CD4-positive, alpha-beta T cell (primary cell): Measurements from ENCODE around the gene CDC5L. TPM values are rescaled to one million over a fixed set of nuclear protein-coding genes. Genes with fewer than 3 reads are reported as not detected.

ENCODE experiments used
- ATAC-seq: fragments of 200-7000 bp; cut with Tn5 transposase; one replicate; pipeline ENCODE4 v1.10.0; 2022; ENCODE audit warnings: mild to moderate bottlenecking; ENCODE audit not compliant: poor library complexity
- CTCF ChIA-PET: fragments of 350-600 bp; sonication (Branson Sonifier 250); formaldehyde crosslinking; loops from one replicate; lab custom pipeline; 2021; ENCODE audit warnings: antibody characterized with exemption, inconsistent platforms; lab: Charles Lee
- POLR2A ChIA-PET: fragments of 350-600 bp; sonication (Branson Sonifier 250); formaldehyde crosslinking; loops from one replicate; lab custom pipeline; 2021; ENCODE audit warnings: antibody characterized with exemption, inconsistent platforms; lab: Charles Lee
- DNase-seq, 14 experiments: peaks; one replicate each; pipeline ENCODE4 v3.0.0-alpha.2; 2013 to 2020; ENCODE audit warnings: mixed read lengths in 2 of 14
- H3K27ac ChIP-seq, 2 donors: one replicate each; pipeline versions ENCODE4 v1.5.1 to v1.7.0; 2013; ENCODE audit warnings: low read length in 2 of 2, low read depth in 1 of 2, mild to moderate bottlenecking in 1 of 2
- H3K27me3 ChIP-seq, 2 experiments: 1 replicate in 1 of 2; 2 replicates in 1 of 2; pipeline versions ENCODE4 v1.6.1 to v1.7.0; 2013; ENCODE audit warnings: low read length in 2 of 2, control low read depth in 1 of 2, mild to moderate bottlenecking in 1 of 2, moderate library complexity in 1 of 2; ENCODE audit not compliant: insufficient read depth in 2 of 2, control insufficient read depth in 1 of 2
- H3K36me3 ChIP-seq: one replicate; pipeline ENCODE4 v1.6.1; 2013; ENCODE audit warnings: low read length, control low read depth; ENCODE audit not compliant: insufficient read depth
- H3K4me1 ChIP-seq: one replicate; pipeline ENCODE4 v1.6.1; 2013; ENCODE audit warnings: low read length, control low read depth; ENCODE audit not compliant: insufficient read depth
- H3K4me3 ChIP-seq: one replicate; pipeline ENCODE4 v1.5.1; 2013; ENCODE audit warnings: mild to moderate bottlenecking, low read length, moderate library complexity
- H3K9me3 ChIP-seq, 2 experiments: 1 replicate in 1 of 2; 2 replicates in 1 of 2; pipeline versions ENCODE4 v1.6.1 to v1.7.0; 2013; ENCODE audit warnings: low read length in 2 of 2, mild to moderate bottlenecking in 2 of 2, control low read depth in 1 of 2, moderate library complexity in 1 of 2; ENCODE audit not compliant: control insufficient read depth in 1 of 2, insufficient read depth in 1 of 2
- H3K27ac Mint-ChIP-seq: one replicate; pipeline ENCODE4 v1.8.0; 2020; ENCODE audit warnings: mixed read lengths
- H3K27me3 Mint-ChIP-seq: one replicate; pipeline ENCODE4 v1.8.0; 2021; ENCODE audit warnings: mixed read lengths
- H3K36me3 Mint-ChIP-seq: one replicate; pipeline ENCODE4 v1.8.0; 2021; ENCODE audit warnings: low read depth, mixed read lengths
- H3K4me1 Mint-ChIP-seq: one replicate; pipeline ENCODE4 v1.8.0; 2021; ENCODE audit warnings: low read depth, mixed read lengths
- H3K4me3 Mint-ChIP-seq: one replicate; pipeline ENCODE4 v1.8.0; 2020; ENCODE audit warnings: mild to moderate bottlenecking, mixed read lengths
- H3K9me3 Mint-ChIP-seq: one replicate; pipeline ENCODE4 v1.8.0; 2020; ENCODE audit warnings: mixed read lengths
- CTCF ChIP-seq: fragments of 200-600 bp; IDR thresholded peaks from one replicate; pipeline ENCODE4 v1.8.0; 2022; ENCODE audit warnings: antibody characterized with exemption, mild to moderate bottlenecking
- intact Hi-C, 2 experiments: fragments of 100-400 bp; cut with DNase I in 1 of 2; cut with micrococcal nuclease in 1 of 2; formaldehyde crosslinking; loops; one replicate each; pipeline versions ENCODE4 v1.15.1 to v1.9.0; 2023 to 2025; cut with DNase I, micrococcal nuclease
- total RNA-seq, 174 experiments: library from RNA in 2 of 174; stranded (reverse) in 2 of 174; gene quantifications; one replicate each; pipeline ENCODE4 v1.2.3 and lab custom pipeline; 2021 to 2026

CDC5L gene
- total RNA-seq, 2 experiments from 2014 or later, result 18.9 to 19.9 TPM

GRCh38 chr6:44367681-44368080 is 19.8 kb upstream of the CDC5L start:
- Mint-ChIP-seq H3K4me1 (no peaks in the 10 kb centered on the region), H3K9me3 (no peaks in the 10 kb centered on the region), H3K36me3 (no peaks in the 10 kb centered on the region), H3K27ac (no peak overlapping the region), H3K4me3 (no peak overlapping the region), H3K27me3 (peaks cover 24% of the 10 kb centered on the region)
- no peak for ATAC-seq
- no peak for DNase-seq
- intact Hi-C loops, result no loop called here
- Histone ChIP-seq H3K9me3 (no peaks in the 10 kb centered on the region), H3K27ac (no peak overlapping the region), H3K4me1 (no peaks in the 10 kb centered on the region), H3K4me3 (no peak overlapping the region), H3K36me3 (no peaks in the 10 kb centered on the region), H3K27me3 (peaks cover 4 to 11% of the 10 kb centered on the region in 2 experiments)
- TF ChIP-seq CTCF, result no peak
- POLR2A ChIA-PET, result no interaction called here
- CTCF ChIA-PET, result interaction anchor here (0.6 kb wide), 1 partner anchor 74 kb away, joined by 4 read pairs; no protein-coding TSS in a partner anchor

- no peaks in the 10 kb centered on the region for H3K4me1 Mint-ChIP-seq
- POLR2A ChIA-PET, result no interaction called here
- peaks cover 19% of the 10 kb centered on the region for H3K27me3 Mint-ChIP-seq
- TF ChIP-seq CTCF, result no peak
- Histone ChIP-seq H3K36me3 (no peaks in the 10 kb centered on the region), H3K27me3 (peaks cover 0 to 9% of the 10 kb centered on the region in 2 experiments), H3K9me3 (no peaks in the 10 kb centered on the region), H3K4me1 (no peaks in the 10 kb centered on the region), H3K4me3 (no peak overlapping the region), H3K27ac (no peak overlapping the region)
- H3K4me3 Mint-ChIP-seq, result no peak overlapping the region
- ATAC-seq, result no peak
- CTCF ChIA-PET, result no interaction called here
- no peak overlapping the region for H3K27ac Mint-ChIP-seq
- intact Hi-C loops, result no loop called here
- no peaks in the 10 kb centered on the region for H3K36me3 Mint-ChIP-seq
- H3K9me3 Mint-ChIP-seq, result no peaks in the 10 kb centered on the region
- DNase-seq, result no peak
Observed at GRCh38 chr6:44373051-44373450, 14.5 kb upstream of the CDC5L start.

- Mint-ChIP-seq H3K27me3 (peaks cover 12% of the 10 kb centered on the region), H3K9me3 (no peaks in the 10 kb centered on the region), H3K36me3 (no peaks in the 10 kb centered on the region), H3K4me3 (no peak overlapping the region), H3K27ac (no peak overlapping the region), H3K4me1 (no peaks in the 10 kb centered on the region)
- Histone ChIP-seq H3K4me3 (no peak overlapping the region), H3K27me3 (peaks cover 0 to 4% of the 10 kb centered on the region in 2 experiments), H3K36me3 (no peaks in the 10 kb centered on the region), H3K9me3 (no peaks in the 10 kb centered on the region), H3K4me1 (no peaks in the 10 kb centered on the region), H3K27ac (no peak overlapping the region)
- ChIA-PET POLR2A (no interaction called here), CTCF (no interaction called here)
- intact Hi-C loops, result no loop called here
- no peak for DNase-seq
- ATAC-seq, result no peak
- TF ChIP-seq CTCF, result no peak
Observed at GRCh38 chr6:44373787-44374186, 13.7 kb upstream of the CDC5L start.
